Measurements from ENCODE around the gene RNF112. TPM values are rescaled to one million over a fixed set of nuclear protein-coding genes. Genes with fewer than 3 reads are reported as not detected.
A peak's percentile ranks its signal among the peaks of the same experiment; 100 is the strongest.

The RNF112 gene
- polyA plus RNA-seq, 3 donors = 0.57 TPM; not detected in 2

- no peak overlapping the region for H3K4me3 ChIP-seq (replicated peaks in 1 of 3; ENCODE audit: low read depth in 2 of 3, low read length in 3 of 3)
- Mint-ChIP-seq H3K4me3 (no peak overlapping the region), H3K4me1 (peaks cover 24% of the 10 kb centered on the region), H3K36me3 (no peaks in the 10 kb centered on the region), H3K27me3 (ENCODE audit: low read depth in 3 of 3) (peaks cover 7 to 15% (median 11%) of the 10 kb centered on the region in 3 donors), H3K9me3 (peaks cover 18 to 26% (median 20%) of the 10 kb centered on the region in 7 donors), H3K27ac (peak overlapping the region in 3 of 7 donors; percentile 61 to 67 (median 65))
- intact Hi-C loops (cut with micrococcal nuclease) = loop anchor here (1.0 kb wide), 2 partner anchors 84 to 85 kb away; partner anchors contain the start of gene B9D1 (in 1 of the 2)
- DNase-seq = peak; percentile 58 to 75 (median 62)
- no peaks in the 10 kb centered on the region for H3K79me2 ChIP-seq (ENCODE audit: insufficient read depth, low read length)
- H4K20me1 ChIP-seq (ENCODE audit: insufficient read depth, low read length) = no peaks in the 10 kb centered on the region
- no peak overlapping the region for H3K9ac ChIP-seq (ENCODE audit: insufficient read depth, low read length, poor library complexity, severe bottlenecking)
- H3K36me3 ChIP-seq (replicated peaks in 1 of 2; ENCODE audit: control insufficient read depth in 1 of 2, insufficient read depth in 2 of 2, low read length in 2 of 2) = no peaks in the 10 kb centered on the region
- H3K9me3 ChIP-seq (replicated peaks in 1 of 2; ENCODE audit: control insufficient read depth in 1 of 2, insufficient read depth in 1 of 2, low read length in 2 of 2) = peaks cover 10 to 12% of the 10 kb centered on the region in 2 donors
- WGBS (ENCODE audit: insufficient coverage) = 83% methylated on average over 1 of the region's 3 CpGs
- peak; percentile 95 for TF ChIP-seq CTCF (IDR thresholded peaks at IDR 0.05)
- H2AFZ ChIP-seq (ENCODE audit: insufficient read depth, low read depth, low read length, poor library complexity, severe bottlenecking) = peak overlapping the region; percentile 2
- peaks cover 3 to 5% of the 10 kb centered on the region in 2 donors for H3K27me3 ChIP-seq (ENCODE audit: control insufficient read depth in 2 of 2, insufficient read depth in 2 of 2, low read length in 2 of 2)
- no peak overlapping the region for H3K4me2 ChIP-seq (replicated peaks; ENCODE audit: extremely low read depth, low read length, poor library complexity, severe bottlenecking)
- H3K27ac ChIP-seq (ENCODE audit: low read depth in 1 of 2, low read length in 2 of 2) = no peak overlapping the region
- peaks cover 7 to 18% of the 10 kb centered on the region in 2 donors for H3K4me1 ChIP-seq (ENCODE audit: control insufficient read depth in 1 of 2, insufficient read depth in 2 of 2, low read length in 2 of 2)
These were observed 36.1 kb downstream of the RNF112 start for GRCh38 chr17:19447085-19447583.

- Mint-ChIP-seq H3K27me3 (ENCODE audit: low read depth in 3 of 3) (peaks cover 10 to 13% (median 10%) of the 10 kb centered on the region in 3 donors), H3K36me3 (no peaks in the 10 kb centered on the region), H3K4me1 (peaks cover 24% of the 10 kb centered on the region), H3K27ac (peak overlapping the region in 4 of 7 donors; percentile 4 to 77 (median 46)), H3K4me3 (peak overlapping the region in 1 of 2 donors; percentile 23), H3K9me3 (peaks cover 8 to 15% (median 11%) of the 10 kb centered on the region in 7 donors)
- Histone ChIP-seq H3K36me3 (replicated peaks in 1 of 2; ENCODE audit: control insufficient read depth in 1 of 2, insufficient read depth in 2 of 2, low read length in 2 of 2) (no peaks in the 10 kb centered on the region), H2AFZ (ENCODE audit: insufficient read depth, low read depth, low read length, poor library complexity, severe bottlenecking) (no peak overlapping the region), H3K9me3 (replicated peaks in 1 of 2; ENCODE audit: control insufficient read depth in 1 of 2, insufficient read depth in 1 of 2, low read length in 2 of 2) (peaks cover under 1 to 3% of the 10 kb centered on the region in 2 donors), H3K9ac (ENCODE audit: insufficient read depth, low read length, poor library complexity, severe bottlenecking) (no peak overlapping the region), H3K27me3 (ENCODE audit: control insufficient read depth in 2 of 2, insufficient read depth in 2 of 2, low read length in 2 of 2) (peaks cover 3 to 7% of the 10 kb centered on the region in 2 donors), H3K27ac (ENCODE audit: low read depth in 1 of 2, low read length in 2 of 2) (no peak overlapping the region), H3K79me2 (ENCODE audit: insufficient read depth, low read length) (no peaks in the 10 kb centered on the region), H3K4me2 (replicated peaks; ENCODE audit: extremely low read depth, low read length, poor library complexity, severe bottlenecking) (no peak overlapping the region), H3K4me1 (ENCODE audit: control insufficient read depth in 1 of 2, insufficient read depth in 2 of 2, low read length in 2 of 2) (peaks cover 7 to 18% of the 10 kb centered on the region in 2 donors), H3K4me3 (replicated peaks in 1 of 3; ENCODE audit: low read depth in 2 of 3, low read length in 3 of 3) (no peak overlapping the region), H4K20me1 (ENCODE audit: insufficient read depth, low read length) (no peaks in the 10 kb centered on the region)
- DNase-seq = peak in 1 of 3 donors; percentile 17
- TF ChIP-seq CTCF (IDR thresholded peaks at IDR 0.05) = no peak
- WGBS (ENCODE audit: insufficient coverage) = 20% methylated on average over 1 of the region's 8 CpGs
- intact Hi-C loops (cut with micrococcal nuclease) = no loop called here
These were observed 37.6 kb downstream of the RNF112 start for GRCh38 chr17:19448341-19449268.
